OCI-LY7 (cell line): Measurements from ENCODE around the gene ZHX3.

Experiments used
- CTCF ChIP-seq: fragments of 200-600 bp; sonication (generic); conservative IDR thresholded peaks from 2 replicates; pipeline ENCODE4 v1.5.1; 2014; ENCODE audit warnings: mild to moderate bottlenecking, antibody characterized with exemption, low read length, moderate library complexity, mixed read lengths
- EZH2phosphoT487 ChIP-seq: fragments of 200-600 bp; sonication (generic); IDR thresholded peaks from 2 replicates; pipeline ENCODE4 v1.6.1; 2018; ENCODE audit warnings: low read depth, borderline replicate concordance, mild to moderate bottlenecking, mixed run types, antibody characterized with exemption, low read length, moderate library complexity, mixed read lengths

DNA sequence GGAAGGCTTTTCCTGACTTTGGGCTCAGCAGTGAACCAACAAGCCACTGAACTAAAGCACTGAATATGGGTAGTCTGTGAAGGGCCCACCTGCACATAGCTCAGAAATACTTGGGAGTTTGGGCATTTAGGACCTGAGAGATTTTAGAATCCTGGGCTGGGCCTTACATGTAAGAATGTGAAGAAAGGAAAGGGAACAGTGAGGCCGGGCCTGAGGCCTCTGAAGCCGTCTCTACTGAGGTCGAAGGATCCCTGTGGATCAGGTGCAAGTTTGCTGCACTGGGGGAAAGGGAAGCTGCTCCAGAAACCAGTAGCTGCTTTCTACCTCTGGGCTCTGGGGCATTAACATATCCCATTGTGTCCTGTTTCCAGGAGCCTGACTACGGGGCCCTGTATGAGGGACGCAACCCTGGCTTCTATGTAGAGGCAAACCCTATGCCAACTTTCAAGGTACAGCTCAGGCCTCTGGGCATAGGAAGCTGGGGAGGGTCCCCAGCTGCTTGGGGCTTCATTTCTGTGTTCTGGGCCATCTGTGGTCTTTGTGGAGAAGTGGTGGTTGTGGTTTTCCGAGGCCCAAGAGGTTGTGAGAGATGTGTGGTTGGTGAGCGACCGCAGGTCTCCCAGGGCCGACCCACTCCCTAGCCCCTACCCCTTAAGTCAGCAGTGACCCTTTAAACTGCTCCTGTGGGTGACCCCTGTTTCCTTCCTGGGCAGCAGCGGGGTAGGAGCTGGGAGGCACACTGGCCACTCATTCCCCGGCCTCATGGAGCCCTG, 149.9 kb downstream of the ZHX3 start:
- TF ChIP-seq CTCF (no peak), EZH2phosphoT487 (no peak)
